Neural progenitor cell (in vitro differentiated cells): ENCODE measurements around the gene CD22.

Experiments
- EZH2 ChIP-seq: fragments of 200-600 bp; sonication (generic); IDR thresholded peaks from 2 replicates; pipeline ENCODE4 v1.6.1; 2017; ENCODE audit warnings: antibody characterized with exemption, mild to moderate bottlenecking, moderate library complexity
- TF ChIP-seq, protein P1 (sequence below): fragments of 200-600 bp; sonication (generic); IDR thresholded peaks from 2 replicates; pipeline ENCODE4 v1.5.1; 2017; ENCODE audit warnings: antibody characterized with exemption, mild to moderate bottlenecking

DNA sequence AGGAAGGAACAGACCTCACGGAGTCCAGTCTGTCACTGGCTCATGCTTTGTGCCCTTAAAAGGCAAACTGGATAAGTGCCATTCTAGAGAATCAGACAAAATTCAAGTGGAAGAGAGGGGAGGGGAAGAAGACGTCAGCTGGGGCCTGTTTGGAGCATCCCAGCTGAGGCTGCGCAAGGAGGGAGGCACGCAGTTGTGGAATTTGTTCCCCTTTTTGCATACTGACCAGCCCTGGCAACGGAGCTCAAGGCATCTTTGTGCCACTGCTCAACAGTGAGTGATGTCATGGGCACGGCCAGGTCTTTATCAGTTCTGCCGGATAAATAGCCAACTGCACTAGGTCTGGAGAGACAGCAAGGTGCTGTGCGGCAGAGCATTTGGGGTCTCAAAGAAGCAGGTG is 41.7 kb downstream of the CD22 start, which contains the start of gene GPR42:
- TF ChIP-seq, protein P1, sequence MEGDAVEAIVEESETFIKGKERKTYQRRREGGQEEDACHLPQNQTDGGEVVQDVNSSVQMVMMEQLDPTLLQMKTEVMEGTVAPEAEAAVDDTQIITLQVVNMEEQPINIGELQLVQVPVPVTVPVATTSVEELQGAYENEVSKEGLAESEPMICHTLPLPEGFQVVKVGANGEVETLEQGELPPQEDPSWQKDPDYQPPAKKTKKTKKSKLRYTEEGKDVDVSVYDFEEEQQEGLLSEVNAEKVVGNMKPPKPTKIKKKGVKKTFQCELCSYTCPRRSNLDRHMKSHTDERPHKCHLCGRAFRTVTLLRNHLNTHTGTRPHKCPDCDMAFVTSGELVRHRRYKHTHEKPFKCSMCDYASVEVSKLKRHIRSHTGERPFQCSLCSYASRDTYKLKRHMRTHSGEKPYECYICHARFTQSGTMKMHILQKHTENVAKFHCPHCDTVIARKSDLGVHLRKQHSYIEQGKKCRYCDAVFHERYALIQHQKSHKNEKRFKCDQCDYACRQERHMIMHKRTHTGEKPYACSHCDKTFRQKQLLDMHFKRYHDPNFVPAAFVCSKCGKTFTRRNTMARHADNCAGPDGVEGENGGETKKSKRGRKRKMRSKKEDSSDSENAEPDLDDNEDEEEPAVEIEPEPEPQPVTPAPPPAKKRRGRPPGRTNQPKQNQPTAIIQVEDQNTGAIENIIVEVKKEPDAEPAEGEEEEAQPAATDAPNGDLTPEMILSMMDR, result no peak
- TF ChIP-seq EZH2, result no peak
